GM21526 (cell line): ENCODE measurements around the gene ISLR2.

Experiments
- ATAC-seq: cut with Tn5 transposase; IDR thresholded peaks from one replicate; pipeline ENCODE4 v1.9.1; 2021; ENCODE audit warnings: moderate library complexity; ENCODE audit not compliant: unreplicated experiment, low FRiP score

ISLR2 gene

GRCh38 chr15:74127954-74128784, 2.2 kb upstream of the ISLR2 start:
- ATAC-seq, result no peak

- ATAC-seq, result no peak
These were observed 1.4 kb upstream of the ISLR2 start for GRCh38 chr15:74128785-74129585.

- no peak for ATAC-seq
These were observed 716 bp upstream of the ISLR2 start for GRCh38 chr15:74129586-74130154.

GRCh38 chr15:74130849-74131627, 652 bp downstream of the ISLR2 start:
- no peak for ATAC-seq

- no peak for ATAC-seq
These were observed 1.4 kb downstream of the ISLR2 start for GRCh38 chr15:74131628-74132413.

GRCh38 chr15:74132681-74133651, 2.6 kb downstream of the ISLR2 start:
- ATAC-seq, result no peak

GRCh38 chr15:74133694-74134386, 3.5 kb downstream of the ISLR2 start:
- ATAC-seq, result no peak

- no peak for ATAC-seq
These were observed 4.1 kb downstream of the ISLR2 start for GRCh38 chr15:74134387-74135027.

- no peak for ATAC-seq
These were observed 4.7 kb downstream of the ISLR2 start for GRCh38 chr15:74135041-74135565.

GRCh38 chr15:74136540-74136813, 6.1 kb downstream of the ISLR2 start:
- ATAC-seq, result no peak

- ATAC-seq, result no peak
These were observed 6.6 kb downstream of the ISLR2 start for GRCh38 chr15:74136814-74137536.

- ATAC-seq, result no peak
These were observed 7.1 kb downstream of the ISLR2 start for GRCh38 chr15:74137537-74137894.

GRCh38 chr15:74138642-74139041, 8.3 kb downstream of the ISLR2 start:
- ATAC-seq, result no peak

- no peak for ATAC-seq
These were observed 11.2 kb downstream of the ISLR2 start for GRCh38 chr15:74141591-74141990.

- no peak for ATAC-seq
These were observed 13.9 kb downstream of the ISLR2 start for GRCh38 chr15:74144153-74144775.

- ATAC-seq, result no peak
These were observed 16.0 kb downstream of the ISLR2 start for GRCh38 chr15:74146277-74146800.
